ENCODE results near the gene PLCB4. TPM values are rescaled to one million over a fixed set of nuclear protein-coding genes. Genes with fewer than 3 reads are reported as not detected.

PLCB4 gene
- total RNA-seq, 2 donors from 2014 or later, result not detected

DNA sequence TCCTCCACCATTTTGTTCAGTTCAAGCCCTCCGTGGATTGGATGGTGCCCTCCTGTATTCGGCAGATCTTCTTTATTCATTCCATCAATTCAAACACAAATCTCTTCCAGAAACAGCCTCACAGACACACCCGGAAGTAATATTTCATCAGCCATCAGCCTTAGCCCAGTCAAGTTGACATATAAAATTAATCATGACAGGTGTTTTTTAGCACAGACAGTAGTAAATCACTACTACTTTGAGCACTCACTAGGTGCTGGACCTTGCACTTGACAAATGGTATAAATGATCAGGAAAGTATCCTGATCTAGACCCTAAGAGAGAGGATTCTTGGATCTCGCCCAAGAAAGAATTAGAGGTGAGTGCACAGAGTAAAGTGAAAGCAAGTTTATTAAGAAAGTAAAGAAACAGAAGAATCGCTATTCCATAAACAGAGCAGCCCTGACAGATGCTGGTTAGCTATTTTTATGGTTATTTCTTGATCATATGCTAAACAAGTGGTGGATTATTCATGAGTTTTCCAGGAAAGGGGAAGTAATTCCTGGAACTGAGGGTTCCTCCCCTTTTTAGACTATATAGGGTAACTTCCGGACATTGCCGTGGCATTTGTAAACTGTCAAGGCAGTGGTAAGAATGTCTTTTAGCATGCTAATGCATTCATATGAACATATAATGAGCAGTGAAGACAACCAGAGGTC is 250.9 kb downstream of the PLCB4 start:
- H3K27me3 Mint-ChIP-seq, result no peaks in the 10 kb centered on the region
- no peaks in the 10 kb centered on the region for H3K36me3 Mint-ChIP-seq
- peak overlapping the region in 1 of 2 donors; percentile 81 for H3K27ac Mint-ChIP-seq
- peak in 1 of 2 donors; percentile 52 for ATAC-seq
- DNase-seq (ENCODE audit: low spot score), result no peak
- H3K9me3 Mint-ChIP-seq, result no peaks in the 10 kb centered on the region
- peaks cover 0 to 15% of the 10 kb centered on the region in 2 donors for H3K4me1 Mint-ChIP-seq (ENCODE audit: low read depth in 2 of 2)
- peak overlapping the region; percentile 38 for H3K4me3 Mint-ChIP-seq

DNA sequence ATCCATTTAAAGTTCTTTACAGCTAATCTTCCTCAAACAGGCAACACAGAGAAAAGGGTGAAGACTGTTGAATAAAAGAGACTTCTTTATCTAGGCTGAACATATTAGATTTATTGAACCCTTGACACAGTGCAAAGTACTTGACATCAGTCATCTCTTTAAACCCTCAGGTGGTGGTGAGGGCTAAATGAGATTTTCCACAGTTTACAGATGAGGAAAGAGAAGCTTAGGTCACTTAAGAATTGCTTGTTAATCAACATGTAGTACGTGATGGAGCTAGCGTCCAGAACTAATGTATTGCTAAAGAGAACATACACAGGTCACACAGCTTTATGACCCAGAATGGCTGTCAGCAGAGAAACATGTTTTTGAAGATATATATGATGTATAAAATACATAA is 252.1 kb downstream of the PLCB4 start:
- no peak overlapping the region for H3K27ac Mint-ChIP-seq

DNA sequence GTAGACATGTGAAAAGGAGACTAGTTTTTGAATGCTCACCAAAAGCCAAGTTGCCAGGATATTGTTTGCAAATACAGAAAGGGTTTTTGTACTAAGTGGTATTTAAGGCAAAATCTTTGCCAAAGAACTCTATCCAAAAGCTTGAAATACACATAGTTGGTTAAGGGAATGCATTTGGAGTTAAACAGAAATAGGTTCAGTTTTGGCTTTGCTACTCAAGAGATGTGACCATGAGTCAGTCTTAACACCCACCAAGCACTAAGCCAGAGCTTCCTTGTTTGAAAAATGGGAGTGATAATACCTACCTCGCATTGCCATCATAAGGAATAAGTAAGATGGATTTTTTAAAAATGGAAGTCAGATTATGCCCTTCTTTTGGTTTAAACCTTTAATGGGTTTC is 253.8 kb downstream of the PLCB4 start:
- DNase-seq (ENCODE audit: low spot score) (no peak), ATAC-seq (no peak)
- Mint-ChIP-seq H3K36me3 (no peaks in the 10 kb centered on the region), H3K27ac (no peak overlapping the region), H3K27me3 (no peaks in the 10 kb centered on the region), H3K4me1 (ENCODE audit: low read depth in 2 of 2) (peaks cover 0 to 15% of the 10 kb centered on the region in 2 donors), H3K4me3 (no peak overlapping the region), H3K9me3 (no peaks in the 10 kb centered on the region)

More for the DNA sequence above, 252.1 kb downstream of the PLCB4 start:
- Mint-ChIP-seq H3K4me3 (no peak overlapping the region), H3K36me3 (no peaks in the 10 kb centered on the region), H3K27me3 (no peaks in the 10 kb centered on the region), H3K9me3 (no peaks in the 10 kb centered on the region), H3K4me1 (ENCODE audit: low read depth in 2 of 2) (peaks cover 0 to 15% of the 10 kb centered on the region in 2 donors)
- no peak for ATAC-seq
- no peak for DNase-seq (ENCODE audit: low spot score)

DNA sequence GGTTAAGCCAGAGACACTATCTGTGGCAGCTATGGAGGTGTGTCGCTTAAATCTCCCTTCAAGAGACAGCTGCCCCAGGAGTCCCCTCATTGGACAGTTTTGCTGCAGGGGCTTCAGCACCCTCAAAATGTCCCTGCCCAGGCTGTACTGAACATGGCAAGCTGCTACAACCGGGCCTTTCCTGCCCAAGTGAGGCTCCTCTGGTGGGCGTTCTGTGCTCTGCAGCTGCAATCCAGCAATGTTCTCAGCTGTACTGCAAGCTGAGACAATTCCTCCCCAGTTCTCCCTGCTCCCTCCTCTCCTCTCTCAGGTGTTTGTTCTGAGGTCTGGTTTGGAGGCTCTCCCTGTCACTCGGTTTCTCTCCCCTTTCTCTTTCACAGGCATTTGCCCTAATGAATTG is 254.7 kb downstream of the PLCB4 start:
- H3K4me1 Mint-ChIP-seq (ENCODE audit: low read depth in 2 of 2), result peaks cover 0 to 15% of the 10 kb centered on the region in 2 donors
- no peak for ATAC-seq
- H3K27ac Mint-ChIP-seq, result no peak overlapping the region
- H3K4me3 Mint-ChIP-seq, result no peak overlapping the region
- DNase-seq (ENCODE audit: low spot score), result no peak
- H3K9me3 Mint-ChIP-seq, result no peaks in the 10 kb centered on the region
- no peaks in the 10 kb centered on the region for H3K27me3 Mint-ChIP-seq
- H3K36me3 Mint-ChIP-seq, result no peaks in the 10 kb centered on the region

DNA sequence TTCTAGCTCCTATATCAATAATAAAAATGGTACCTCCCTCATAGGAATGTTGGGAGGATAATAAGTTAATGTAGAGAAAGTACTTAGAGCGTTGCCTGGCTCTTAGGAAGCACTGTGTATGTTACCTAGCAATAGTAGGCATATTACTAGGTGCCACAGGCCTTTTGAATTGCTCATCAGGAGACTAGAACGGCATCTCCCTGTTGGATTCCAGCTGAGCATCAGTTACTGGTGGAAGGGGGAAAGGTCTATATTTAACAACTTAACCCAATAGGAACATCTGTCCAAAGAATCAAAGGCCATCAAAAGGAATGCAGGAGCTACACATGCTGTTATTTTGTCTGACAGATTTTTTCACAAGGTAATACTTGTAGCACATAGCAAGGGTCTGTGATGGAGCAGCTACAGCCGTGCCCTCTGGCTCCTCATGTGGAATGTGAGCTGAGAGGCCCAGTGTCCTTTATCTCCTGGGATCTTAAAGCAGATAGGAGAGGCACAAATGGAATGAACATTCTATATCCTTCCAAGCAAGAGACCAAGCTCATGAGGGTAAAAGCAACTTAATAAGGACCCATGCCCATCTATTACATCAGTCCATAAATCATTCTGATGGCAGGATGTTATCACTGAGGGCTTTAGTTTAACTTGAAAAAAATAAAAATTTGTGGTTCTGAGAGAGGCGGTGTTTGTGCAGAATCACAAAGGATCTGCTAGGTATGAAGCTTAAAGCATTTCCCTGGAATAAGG is 260.6 kb downstream of the PLCB4 start:
- H3K27ac Mint-ChIP-seq, result no peak overlapping the region
- no peaks in the 10 kb centered on the region for H3K36me3 Mint-ChIP-seq
- no peak for DNase-seq (ENCODE audit: low spot score)
- ATAC-seq, result no peak
- H3K9me3 Mint-ChIP-seq, result no peaks in the 10 kb centered on the region
- H3K4me1 Mint-ChIP-seq (ENCODE audit: low read depth in 2 of 2), result no peaks in the 10 kb centered on the region
- H3K27me3 Mint-ChIP-seq, result no peaks in the 10 kb centered on the region
- H3K4me3 Mint-ChIP-seq, result no peak overlapping the region

DNA sequence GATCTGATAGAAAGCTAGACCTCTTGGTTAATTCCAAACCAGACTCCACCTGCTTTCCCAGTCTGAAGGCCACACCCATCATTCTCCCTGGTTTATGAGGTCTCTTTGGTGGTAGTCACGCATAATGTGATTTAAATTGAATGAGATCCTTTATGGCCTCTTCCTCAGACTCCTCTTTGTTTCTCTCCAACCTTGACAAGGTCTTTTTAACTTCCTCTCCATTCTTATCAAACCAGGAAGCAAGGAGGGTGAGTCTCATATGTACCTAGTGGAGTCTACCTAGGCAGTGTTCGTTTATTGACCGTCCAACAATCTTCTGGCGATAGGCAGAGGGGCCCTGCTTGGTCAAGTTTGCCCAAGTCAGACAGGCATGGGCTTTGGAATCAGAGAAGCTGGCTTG is 261.3 kb downstream of the PLCB4 start:
- DNase-seq (ENCODE audit: low spot score), result no peak
- no peak for ATAC-seq
- Mint-ChIP-seq H3K27ac (no peak overlapping the region), H3K36me3 (no peaks in the 10 kb centered on the region), H3K9me3 (no peaks in the 10 kb centered on the region), H3K4me3 (no peak overlapping the region), H3K27me3 (no peaks in the 10 kb centered on the region), H3K4me1 (ENCODE audit: low read depth in 2 of 2) (no peaks in the 10 kb centered on the region)

DNA sequence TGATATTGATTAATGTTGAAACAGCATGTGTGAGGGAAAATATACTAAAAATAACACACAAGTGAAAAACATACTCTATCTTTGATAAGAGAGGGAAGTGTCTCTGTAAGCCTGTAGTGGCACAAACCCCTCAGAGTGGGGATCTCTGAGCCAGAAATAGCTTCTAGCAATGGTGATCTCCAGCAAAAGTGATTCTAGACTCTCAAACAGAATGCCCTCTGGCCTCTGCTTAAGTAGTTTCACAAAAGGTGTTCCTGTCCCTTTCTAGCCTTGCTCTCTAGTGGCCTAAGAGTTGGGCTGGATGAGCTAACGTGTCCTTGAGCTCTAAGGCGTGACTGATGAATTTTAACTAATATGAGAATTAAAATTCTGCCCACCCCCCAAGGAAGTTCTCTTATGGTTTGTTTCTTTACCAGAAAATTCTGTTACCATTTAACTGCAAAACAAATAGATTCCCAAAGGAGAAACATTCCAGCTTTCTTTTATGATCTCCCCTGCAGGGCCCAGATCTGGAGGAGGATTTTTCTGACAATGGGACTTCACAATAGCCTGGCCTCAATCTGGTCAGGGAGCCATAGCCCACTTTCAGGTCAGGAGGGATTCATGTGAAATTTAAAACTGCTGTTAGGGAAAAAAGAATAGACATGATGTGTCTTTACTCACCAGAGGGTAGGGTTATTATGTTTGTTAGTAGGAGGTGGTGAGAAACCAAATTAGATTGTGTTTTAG is 263.0 kb downstream of the PLCB4 start:
- no peaks in the 10 kb centered on the region for H3K4me1 Mint-ChIP-seq (ENCODE audit: low read depth in 2 of 2)
- H3K27ac Mint-ChIP-seq, result no peak overlapping the region
- H3K4me3 Mint-ChIP-seq, result no peak overlapping the region
- DNase-seq (ENCODE audit: low spot score), result no peak
- H3K9me3 Mint-ChIP-seq, result no peaks in the 10 kb centered on the region
- no peaks in the 10 kb centered on the region for H3K27me3 Mint-ChIP-seq
- H3K36me3 Mint-ChIP-seq, result no peaks in the 10 kb centered on the region
- no peak for ATAC-seq

DNA sequence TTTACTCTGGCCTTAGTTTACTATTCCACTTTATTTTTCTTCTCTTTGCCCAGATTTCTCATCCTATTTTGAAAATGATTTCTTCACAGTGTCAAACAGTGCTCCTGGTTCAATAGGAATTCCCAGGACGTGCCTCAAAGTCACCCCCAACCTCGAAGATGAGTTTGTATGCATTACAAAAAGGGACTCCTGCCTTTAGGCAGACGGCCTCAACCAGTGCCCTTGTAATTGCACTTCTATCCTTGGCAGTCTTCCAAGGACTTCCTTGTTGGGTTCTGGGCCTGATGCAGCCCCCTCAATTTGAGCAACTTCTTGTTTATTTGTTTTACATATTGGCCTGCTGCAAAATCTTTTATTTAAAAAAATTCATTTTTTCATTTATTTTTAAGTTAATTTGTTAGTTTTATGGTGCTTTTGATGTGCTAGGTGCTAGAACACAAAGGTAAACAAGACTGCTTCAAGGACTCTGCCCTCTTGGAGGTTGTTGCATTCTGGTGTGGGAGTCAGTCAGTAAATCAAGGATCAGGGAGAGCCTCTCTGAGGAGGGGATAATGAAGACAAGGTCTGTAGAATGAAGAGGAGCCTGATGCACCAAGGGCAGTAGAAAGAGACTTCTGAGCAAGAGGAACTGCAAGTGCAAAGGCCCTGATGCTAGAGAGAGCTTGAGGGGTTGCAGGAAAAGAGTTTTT is 264.0 kb downstream of the PLCB4 start:
- Mint-ChIP-seq H3K27me3 (no peaks in the 10 kb centered on the region), H3K27ac (no peak overlapping the region), H3K36me3 (no peaks in the 10 kb centered on the region), H3K4me1 (ENCODE audit: low read depth in 2 of 2) (no peaks in the 10 kb centered on the region), H3K9me3 (no peaks in the 10 kb centered on the region), H3K4me3 (no peak overlapping the region)
- no peak for DNase-seq (ENCODE audit: low spot score)
- no peak for ATAC-seq

DNA sequence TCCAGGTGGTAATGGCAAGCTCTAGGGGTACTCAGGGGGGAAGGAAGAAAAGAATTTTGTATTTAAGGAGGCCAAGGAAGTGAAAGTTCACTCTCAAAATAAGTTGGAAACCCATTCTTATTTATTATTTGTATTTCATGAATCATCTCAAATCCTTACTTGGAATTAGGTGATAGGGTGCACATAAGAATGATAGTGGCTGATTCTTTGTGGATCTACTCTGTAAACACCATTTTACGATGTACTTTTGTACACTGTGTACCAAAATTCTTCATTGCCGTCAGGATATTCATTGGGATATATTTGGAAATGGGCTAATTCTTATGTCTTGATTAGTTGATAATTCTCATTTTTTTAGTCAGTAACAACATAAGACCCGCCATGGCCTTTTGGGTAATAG is 266.0 kb downstream of the PLCB4 start:
- no peaks in the 10 kb centered on the region for H3K4me1 Mint-ChIP-seq (ENCODE audit: low read depth in 2 of 2)
- H3K27ac Mint-ChIP-seq, result no peak overlapping the region
- DNase-seq (ENCODE audit: low spot score) (no peak), ATAC-seq (no peak)
- no peaks in the 10 kb centered on the region for H3K9me3 Mint-ChIP-seq
- H3K27me3 Mint-ChIP-seq, result no peaks in the 10 kb centered on the region
- no peaks in the 10 kb centered on the region for H3K36me3 Mint-ChIP-seq
- no peak overlapping the region for H3K4me3 Mint-ChIP-seq

DNA sequence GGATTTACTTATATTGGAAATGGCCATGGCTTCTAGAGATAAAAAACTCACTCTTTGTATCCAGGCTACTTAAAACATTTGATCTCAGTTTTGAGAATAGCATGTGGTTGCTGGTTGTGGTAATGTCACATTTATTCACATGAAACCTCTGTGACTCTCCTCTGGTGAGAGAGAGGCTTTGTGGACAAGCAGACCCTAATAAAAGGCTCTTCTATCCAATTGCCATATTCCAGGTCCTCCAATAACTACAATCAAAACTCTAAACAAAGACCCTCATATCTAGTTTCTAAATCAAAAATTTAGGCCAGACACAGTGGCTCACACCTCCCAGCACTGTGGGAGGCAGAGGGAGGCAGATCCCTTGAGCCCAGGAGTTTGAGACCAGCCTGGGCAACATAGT is 269.2 kb downstream of the PLCB4 start:
- ATAC-seq, result no peak
- H3K9me3 Mint-ChIP-seq, result no peaks in the 10 kb centered on the region
- H3K27ac Mint-ChIP-seq, result no peak overlapping the region

DNA sequence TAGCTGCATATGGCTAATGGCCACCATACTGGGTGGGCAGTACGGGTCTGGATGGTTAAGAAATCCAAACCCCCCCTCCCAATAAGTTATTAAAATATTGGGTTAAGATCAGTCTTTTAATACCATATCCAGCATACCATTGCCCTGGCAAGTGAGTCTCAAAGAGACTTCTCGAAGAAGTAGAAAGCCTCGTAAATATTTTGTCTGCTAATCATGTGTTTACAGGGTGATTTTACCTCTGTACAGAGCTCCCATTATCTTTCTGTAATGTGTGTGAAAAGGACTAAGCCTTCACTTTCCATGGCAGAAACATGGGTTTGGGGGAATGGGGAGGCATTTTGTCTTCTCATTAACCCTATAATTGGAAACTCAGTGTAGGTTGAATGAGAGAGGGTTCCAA is 270.8 kb downstream of the PLCB4 start:
- Mint-ChIP-seq H3K4me1 (ENCODE audit: low read depth in 2 of 2) (no peaks in the 10 kb centered on the region), H3K27ac (no peak overlapping the region)
- DNase-seq (ENCODE audit: low spot score), result no peak

More for the DNA sequence above, 269.2 kb downstream of the PLCB4 start:
- Mint-ChIP-seq H3K4me1 (ENCODE audit: low read depth in 2 of 2) (no peaks in the 10 kb centered on the region), H3K4me3 (no peak overlapping the region), H3K36me3 (no peaks in the 10 kb centered on the region), H3K27me3 (no peaks in the 10 kb centered on the region)
- no peak for DNase-seq (ENCODE audit: low spot score)

DNA sequence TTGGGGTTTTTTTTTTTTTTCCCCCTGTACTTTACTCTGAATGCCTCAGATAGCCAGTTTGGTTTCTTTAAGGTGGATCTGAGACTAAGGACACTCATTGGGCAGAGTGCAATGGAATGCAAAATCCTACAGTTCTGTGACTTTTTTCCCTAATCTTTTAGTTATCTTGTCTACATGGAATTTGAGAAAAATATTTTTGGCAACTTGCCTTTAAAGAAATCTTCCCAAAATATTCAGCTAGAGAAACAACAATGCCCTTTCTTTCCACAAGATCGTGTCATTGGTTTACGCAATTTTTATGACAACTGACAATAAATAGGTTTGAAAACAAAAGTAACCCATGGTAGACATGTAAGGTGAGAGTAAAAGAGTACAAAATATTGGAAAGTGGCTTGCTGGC is 273.8 kb downstream of the PLCB4 start:
- no peak overlapping the region for H3K4me3 Mint-ChIP-seq
- ATAC-seq (no peak), DNase-seq (ENCODE audit: low spot score) (no peak)
- no peak overlapping the region for H3K27ac Mint-ChIP-seq
- peaks cover 3% of the 10 kb centered on the region for H3K9me3 Mint-ChIP-seq
- H3K36me3 Mint-ChIP-seq, result no peaks in the 10 kb centered on the region
- H3K27me3 Mint-ChIP-seq, result peaks cover 4 to 5% of the 10 kb centered on the region in 2 donors
- H3K4me1 Mint-ChIP-seq (ENCODE audit: low read depth in 2 of 2), result no peaks in the 10 kb centered on the region

More for the DNA sequence above, 270.8 kb downstream of the PLCB4 start:
- Mint-ChIP-seq H3K4me3 (no peak overlapping the region), H3K9me3 (peaks cover 3% of the 10 kb centered on the region), H3K36me3 (no peaks in the 10 kb centered on the region), H3K27me3 (peaks cover 4 to 5% of the 10 kb centered on the region in 2 donors)
- ATAC-seq, result no peak

DNA sequence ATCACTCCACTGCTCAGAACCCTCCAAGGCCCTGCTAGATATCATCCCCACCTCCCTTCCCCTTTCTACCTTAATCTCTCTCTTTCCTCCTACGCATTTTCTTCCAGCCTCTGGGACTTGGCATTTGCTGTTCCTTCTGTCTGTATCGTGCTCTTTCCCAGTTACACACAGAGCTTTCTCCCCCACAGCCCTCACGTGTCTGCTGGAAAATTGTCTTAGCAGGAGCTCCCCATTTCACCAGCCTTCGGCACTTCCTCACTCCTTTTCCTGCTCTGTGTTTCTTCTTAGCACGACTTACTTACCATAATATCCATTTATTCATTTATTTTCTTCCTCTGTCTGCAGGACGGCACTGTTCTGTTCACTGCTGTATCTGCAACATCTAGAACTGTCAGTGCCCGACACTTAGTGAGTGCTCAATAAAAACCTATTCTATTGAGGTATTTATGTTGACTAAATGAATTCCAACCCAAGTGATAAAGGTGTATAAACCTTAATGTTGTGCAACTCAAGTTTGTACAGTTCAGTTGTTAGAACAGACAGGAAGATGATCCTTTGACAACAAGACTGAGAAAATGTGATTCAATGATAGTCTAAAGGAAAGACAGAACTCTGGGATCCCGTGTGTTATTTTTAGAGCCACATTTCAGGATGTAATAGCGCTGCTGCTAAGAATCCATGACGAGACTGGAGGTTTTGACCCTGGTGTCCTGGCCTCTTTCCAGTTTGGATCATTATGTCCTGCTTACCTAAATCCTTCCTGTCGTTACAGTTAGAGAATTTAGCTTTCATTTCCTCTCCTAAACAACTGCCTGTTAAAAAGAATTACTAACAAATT is 275.4 kb downstream of the PLCB4 start:
- ATAC-seq (no peak), DNase-seq (ENCODE audit: low spot score) (no peak)
- H3K9me3 Mint-ChIP-seq, result peaks cover 3% of the 10 kb centered on the region
- no peaks in the 10 kb centered on the region for H3K36me3 Mint-ChIP-seq
- no peak overlapping the region for H3K4me3 Mint-ChIP-seq
- no peaks in the 10 kb centered on the region for H3K4me1 Mint-ChIP-seq (ENCODE audit: low read depth in 2 of 2)
- H3K27ac Mint-ChIP-seq, result no peak overlapping the region
- H3K27me3 Mint-ChIP-seq, result peaks cover 4 to 5% of the 10 kb centered on the region in 2 donors

Data from natural killer cell treated with Interleukin-12 subunit alpha and Interleukin-12 subunit beta and Interleukin-15 and Interleukin-18, amount 100 ng/mL, for 72 hours (primary cell).